Fibroblast of skin of back (primary cell): ENCODE data around the gene GRM7. TPM values are rescaled to one million over a fixed set of nuclear protein-coding genes. Genes with fewer than 3 reads are reported as not detected.
A peak's percentile ranks its signal among the peaks of the same experiment; 100 is the strongest.
"Not testable (repeated sequence)": the region's sequence is repeated elsewhere in the genome, so short reads cannot be mapped to it uniquely, and the experiment has no call there.

Experiments used
- DNase-seq: peaks from one replicate; pipeline ENCODE4 v3.0.0-alpha.2; 2013
- polyA plus RNA-seq, 2 experiments: library from polyadenylated mRNA; unstranded; fragments of 120-200 nt; gene quantifications; one replicate each; pipeline ENCODE4 v1.2.1, GENCODE V29; 2013; ENCODE audit not compliant: insufficient read length in 2 of 2

Gene GRM7
- polyA plus RNA-seq (2013, experiment 1 of 2; ENCODE audit: insufficient read length) = not detected
- not detected for polyA plus RNA-seq (2013, experiment 2 of 2; ENCODE audit: insufficient read length)

DNA sequence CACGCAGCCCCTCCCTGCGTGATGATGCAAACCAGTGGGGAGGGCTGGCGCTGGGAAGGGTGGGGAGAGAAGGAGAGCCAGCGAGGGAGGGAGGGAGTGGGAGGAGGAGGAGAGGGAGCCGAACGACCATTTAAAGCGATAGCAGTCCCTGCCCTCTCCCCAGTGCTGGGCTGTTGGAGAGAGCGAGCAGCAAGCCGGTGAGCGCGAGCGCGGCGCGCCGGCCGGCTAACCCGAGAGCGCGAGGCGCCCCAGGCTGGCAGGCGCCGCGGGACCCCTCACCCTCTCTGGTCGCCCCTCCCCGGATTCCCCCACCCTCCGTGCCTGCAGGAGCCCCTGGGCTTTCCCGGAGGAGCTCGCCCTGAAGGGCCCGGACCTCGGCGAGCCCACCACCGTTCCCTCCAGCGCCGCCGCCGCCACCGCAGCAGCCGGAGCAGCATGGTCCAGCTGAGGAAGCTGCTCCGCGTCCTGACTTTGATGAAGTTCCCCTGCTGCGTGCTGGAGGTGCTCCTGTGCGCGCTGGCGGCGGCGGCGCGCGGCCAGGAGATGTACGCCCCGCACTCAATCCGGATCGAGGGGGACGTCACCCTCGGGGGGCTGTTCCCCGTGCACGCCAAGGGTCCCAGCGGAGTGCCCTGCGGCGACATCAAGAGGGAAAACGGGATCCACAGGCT lies at the start of gene GRM7:
Gene GRM7 (plus strand): TSS at position 162 of the 671 bp plus-strand sequence.
- DNase-seq = peak; percentile 9

DNA sequence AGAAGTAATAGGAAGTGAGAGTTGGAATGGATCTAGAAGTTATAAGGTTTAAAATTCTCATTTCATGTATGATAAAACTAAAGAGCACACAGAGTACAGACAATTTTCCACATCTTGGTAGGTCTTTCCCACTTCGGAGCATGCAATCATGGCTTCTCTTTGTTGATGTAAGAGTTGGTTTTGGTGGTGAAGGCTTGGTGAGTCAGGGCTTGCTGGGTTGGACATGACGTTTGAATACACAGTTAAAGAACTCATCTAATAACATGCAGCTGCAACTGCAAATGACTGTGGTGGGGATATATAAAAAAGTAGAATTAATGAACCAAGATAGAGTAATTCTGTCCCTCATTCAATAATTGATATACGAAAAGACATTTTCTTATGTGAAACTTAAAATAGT lies 39.5 kb upstream of the GRM7 start:
- DNase-seq = peak; percentile 13

DNA sequence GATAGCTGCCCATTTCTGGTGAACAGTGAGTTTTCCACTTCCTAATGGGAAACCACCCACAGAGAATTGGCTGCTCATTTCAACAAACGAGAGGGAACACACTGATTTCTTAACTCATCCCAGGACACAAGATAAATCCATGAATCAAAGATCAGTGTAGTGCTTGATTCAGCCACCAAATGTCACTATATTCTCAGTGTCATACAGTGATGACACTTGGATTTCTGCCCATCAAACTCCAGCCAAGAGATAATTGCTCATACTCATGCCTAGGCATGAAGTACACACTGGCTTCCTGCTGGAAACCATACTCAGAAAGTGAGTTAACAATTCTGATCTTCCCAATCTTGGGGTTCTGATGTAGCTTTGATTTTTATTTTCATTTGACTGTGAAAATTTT lies 35.4 kb upstream of the GRM7 start:
- no peak for DNase-seq

GRCh38 chr3:6827453-6827852 lies 33.5 kb upstream of the GRM7 start:
- DNase-seq = no peak

DNA sequence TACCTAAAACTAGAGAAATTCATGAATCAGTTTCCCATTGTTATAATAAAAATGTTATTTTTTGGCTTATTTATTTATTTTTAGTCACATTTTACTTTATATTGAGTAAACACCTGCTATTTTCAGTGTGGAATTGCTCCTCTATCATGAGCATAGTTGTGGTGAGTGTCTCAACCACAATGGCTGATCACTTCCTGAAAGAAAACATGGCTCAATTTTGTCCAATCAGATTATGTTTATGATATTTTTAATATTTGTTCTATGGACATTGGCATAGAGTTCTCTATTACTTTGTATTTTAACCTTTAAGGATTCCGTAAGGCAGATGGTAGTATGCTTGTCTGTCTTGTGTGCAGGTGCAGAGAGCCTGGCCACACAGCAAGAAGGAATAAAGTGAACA lies 16.2 kb upstream of the GRM7 start:
- no peak for DNase-seq

GRCh38 chr3:6854184-6854583 lies 6.7 kb upstream of the GRM7 start:
- DNase-seq = no peak

DNA sequence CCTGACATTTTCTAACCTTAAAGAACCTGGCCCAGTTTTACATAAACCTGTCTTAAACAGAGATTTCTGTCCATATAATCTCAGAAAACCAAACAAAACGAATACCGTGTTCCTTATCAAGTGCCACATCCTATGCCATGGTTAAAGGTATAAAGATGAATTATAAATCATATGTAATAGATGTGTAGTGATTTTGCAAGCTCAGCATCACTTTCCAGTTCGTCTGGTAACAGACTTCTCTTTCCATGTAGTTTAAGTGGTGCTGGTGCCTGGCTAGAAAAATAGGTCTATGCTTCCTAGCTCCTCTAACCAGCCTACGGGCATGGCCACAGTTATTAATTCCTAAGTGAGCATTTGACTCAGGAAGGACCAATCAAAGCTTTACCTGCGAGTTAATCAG lies 3.4 kb upstream of the GRM7 start:
- no peak for DNase-seq

DNA sequence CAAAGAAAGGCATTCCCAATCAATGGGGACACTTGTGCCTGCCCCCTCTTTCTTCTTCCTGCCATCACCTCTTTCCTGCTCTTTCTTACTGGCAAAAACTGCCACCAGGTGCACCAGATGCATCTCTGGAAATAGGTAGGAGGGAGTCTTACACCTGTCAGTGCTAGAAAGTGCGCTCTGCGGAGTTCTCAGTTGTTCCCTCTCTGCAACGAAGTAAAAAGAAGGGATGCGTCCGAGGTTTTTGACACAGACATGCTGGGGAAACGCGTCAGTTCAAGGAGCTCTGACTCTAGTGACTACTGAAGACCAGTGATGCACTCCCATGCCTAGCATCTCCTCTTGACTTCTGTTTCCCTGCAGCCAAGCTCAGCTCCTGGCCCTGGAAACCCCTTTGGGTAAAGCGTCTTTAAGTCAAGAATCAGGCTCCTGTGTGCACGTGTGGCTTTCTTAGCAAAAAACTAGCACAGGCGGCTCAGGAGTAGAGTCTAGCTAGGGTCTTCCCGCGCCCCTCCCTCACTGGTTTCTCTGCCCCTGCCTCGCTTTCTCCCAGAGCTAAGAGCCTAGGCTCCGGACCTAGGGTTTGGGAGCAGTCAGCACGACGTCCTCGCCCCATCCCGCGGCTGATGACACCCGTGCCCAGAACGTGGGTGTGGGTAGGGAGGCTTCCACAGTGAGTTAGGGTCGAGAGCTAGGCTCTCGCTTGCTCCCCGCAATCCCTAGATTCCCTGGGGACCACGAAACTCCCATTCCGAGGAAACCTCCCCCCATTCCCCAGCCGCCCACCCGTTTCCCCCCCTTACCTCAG lies 564 bp upstream of the GRM7 start:
- DNase-seq = no peak

DNA sequence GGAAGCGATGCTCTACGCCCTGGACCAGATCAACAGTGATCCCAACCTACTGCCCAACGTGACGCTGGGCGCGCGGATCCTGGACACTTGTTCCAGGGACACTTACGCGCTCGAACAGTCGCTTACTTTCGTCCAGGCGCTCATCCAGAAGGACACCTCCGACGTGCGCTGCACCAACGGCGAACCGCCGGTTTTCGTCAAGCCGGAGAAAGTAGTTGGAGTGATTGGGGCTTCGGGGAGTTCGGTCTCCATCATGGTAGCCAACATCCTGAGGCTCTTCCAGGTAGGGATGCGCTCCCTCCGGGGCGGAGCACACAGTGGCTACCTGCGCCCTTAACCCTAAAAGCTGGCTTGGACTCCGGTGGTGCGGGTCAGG lies 698 bp downstream of the GRM7 start:
- DNase-seq = no peak

GRCh38 chr3:6862041-6862879 lies 1.3 kb downstream of the GRM7 start:
- DNase-seq = no peak

DNA sequence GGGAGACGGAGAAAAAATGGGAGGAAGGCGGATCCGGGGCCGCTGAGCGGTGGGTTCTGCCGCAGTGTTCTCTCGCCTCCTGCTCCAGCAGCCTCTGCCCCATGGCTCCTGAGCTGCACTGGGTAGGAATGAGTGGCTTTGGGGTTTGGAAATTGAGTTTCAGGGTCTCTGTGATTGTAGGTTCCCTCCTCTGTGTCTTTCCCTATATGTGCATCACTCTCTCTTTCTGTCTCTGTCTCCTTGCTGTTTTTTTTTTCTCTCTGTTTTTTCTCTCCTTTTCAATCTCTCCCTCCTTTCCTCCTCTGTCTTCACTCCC lies 1.9 kb downstream of the GRM7 start:
- no peak for DNase-seq

GRCh38 chr3:6867269-6867668 lies 6.4 kb downstream of the GRM7 start:
- DNase-seq = no peak

- no peak for DNase-seq
These were observed 17.8 kb downstream of the GRM7 start for GRCh38 chr3:6878731-6879130.

- no peak for DNase-seq
These were observed 51.3 kb downstream of the GRM7 start for GRCh38 chr3:6912240-6912639.

GRCh38 chr3:6915898-6916297 lies 55.0 kb downstream of the GRM7 start:
- no peak for DNase-seq

- no peak for DNase-seq
These were observed 60.2 kb downstream of the GRM7 start for GRCh38 chr3:6921066-6921465.

- DNase-seq = no peak
These were observed 61.0 kb downstream of the GRM7 start for GRCh38 chr3:6921876-6922275.

DNA sequence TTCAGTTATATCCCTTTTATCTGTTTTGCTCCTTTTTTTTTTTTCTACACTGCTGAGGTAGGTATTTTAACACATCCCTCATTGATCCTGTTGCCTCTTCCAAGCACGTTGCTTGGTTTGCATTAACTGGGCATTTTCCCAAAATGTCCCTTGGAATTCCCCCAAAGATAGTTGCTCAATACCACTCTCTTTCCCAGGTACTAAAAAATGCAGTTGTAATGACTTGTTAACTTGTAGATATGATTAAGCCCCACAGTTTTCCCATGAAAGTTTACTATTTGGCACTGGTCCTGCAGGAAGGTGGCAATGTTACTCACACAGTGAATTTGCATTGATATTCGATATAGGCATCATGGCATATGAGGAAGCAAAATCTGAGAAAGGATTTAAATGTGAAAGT lies 67.1 kb downstream of the GRM7 start:
- no peak for DNase-seq

GRCh38 chr3:6929918-6930317 lies 69.0 kb downstream of the GRM7 start:
- no peak for DNase-seq

DNA sequence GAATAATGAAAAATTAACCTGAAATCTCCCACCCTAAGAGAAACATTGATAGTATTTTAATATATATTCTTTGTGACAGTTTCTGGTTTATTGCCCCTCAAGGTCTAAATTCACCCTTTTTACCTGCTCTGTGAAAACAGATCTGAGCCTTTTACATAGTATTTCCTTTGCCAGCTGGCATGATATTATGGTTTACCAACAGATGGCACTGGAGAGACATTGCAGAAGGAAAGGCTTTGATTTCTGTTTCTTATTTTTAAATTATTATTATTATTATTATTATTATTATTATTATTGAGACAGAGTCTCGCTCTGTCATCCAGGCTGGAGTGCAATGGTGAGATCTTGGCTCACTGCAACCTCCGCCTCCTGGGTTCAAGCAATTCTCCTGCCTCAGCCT lies 74.5 kb downstream of the GRM7 start:
- DNase-seq = not testable (repeated sequence)

- DNase-seq = no peak
These were observed 75.1 kb downstream of the GRM7 start for GRCh38 chr3:6935970-6936369.

DNA sequence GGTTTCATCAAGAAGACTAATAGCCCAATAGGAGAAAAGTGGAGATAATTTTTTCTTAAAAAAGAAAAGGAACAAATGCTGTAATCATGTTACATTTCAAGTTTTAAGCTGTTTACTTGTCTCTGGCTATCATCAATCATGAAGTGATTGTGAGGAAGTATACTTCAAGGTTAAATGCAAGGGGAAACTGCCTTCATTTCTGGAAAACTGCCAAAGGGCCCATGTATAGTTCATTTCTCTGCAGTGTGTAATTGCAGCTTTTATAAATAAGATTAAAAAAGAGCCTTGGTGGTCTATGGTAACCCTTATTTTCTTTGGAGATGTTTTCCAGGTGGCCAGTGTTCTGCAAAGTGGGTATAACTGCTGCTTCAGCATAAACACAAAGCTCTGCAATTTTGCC lies 101.9 kb downstream of the GRM7 start:
- no peak for DNase-seq

GRCh38 chr3:6965881-6966280 lies 105.0 kb downstream of the GRM7 start:
- DNase-seq = no peak
